H54 (cell line): ENCODE data around the gene CMTM4.

Source experiments
- DNase-seq: peaks from one replicate; pipeline ENCODE4 v3.0.0; 2011; ENCODE audit warnings: low spot score, mixed read lengths; ENCODE audit not compliant: insufficient read length
- FAIRE-seq: peaks from 3 replicates; lab custom pipeline; 2011; peaks lifted over from hg19 to GRCh38; lab: Jason Lieb, UNC
- POLR2A ChIP-seq: IDR thresholded peaks from 2 replicates; pipeline ENCODE4 v1.6.1; 2011; ENCODE audit warnings: low read depth, mild to moderate bottlenecking, low read length

Gene CMTM4

DNA sequence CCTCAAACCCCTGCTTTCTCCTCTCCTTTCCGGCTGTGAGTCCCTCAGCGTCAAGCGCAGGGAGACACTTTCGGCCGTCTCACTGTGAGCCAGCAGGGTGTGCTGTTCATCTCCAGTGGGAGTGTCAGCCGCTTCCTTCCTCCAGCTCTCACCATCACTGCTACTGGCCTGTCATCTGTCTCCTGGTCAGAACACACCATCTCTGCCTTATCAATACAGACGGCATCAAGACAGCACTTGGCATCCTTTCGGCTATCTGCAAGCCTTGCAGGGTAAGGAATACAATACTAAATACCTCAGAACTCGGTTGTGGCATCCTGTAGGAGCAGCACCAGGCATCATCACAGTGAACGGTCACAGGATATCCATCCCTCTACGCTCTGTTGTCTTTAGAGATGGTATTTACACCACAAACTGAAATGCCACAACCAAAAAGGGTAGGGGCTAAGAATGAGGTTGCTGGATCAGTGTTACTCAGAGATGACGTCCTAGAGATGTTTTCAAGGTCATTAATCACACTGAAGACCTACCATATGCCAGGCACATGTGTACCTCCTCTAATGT lies 20.7 kb upstream of the CMTM4 start:
- FAIRE-seq (no peak), DNase-seq (no peak)
- no peak for TF ChIP-seq POLR2A

DNA sequence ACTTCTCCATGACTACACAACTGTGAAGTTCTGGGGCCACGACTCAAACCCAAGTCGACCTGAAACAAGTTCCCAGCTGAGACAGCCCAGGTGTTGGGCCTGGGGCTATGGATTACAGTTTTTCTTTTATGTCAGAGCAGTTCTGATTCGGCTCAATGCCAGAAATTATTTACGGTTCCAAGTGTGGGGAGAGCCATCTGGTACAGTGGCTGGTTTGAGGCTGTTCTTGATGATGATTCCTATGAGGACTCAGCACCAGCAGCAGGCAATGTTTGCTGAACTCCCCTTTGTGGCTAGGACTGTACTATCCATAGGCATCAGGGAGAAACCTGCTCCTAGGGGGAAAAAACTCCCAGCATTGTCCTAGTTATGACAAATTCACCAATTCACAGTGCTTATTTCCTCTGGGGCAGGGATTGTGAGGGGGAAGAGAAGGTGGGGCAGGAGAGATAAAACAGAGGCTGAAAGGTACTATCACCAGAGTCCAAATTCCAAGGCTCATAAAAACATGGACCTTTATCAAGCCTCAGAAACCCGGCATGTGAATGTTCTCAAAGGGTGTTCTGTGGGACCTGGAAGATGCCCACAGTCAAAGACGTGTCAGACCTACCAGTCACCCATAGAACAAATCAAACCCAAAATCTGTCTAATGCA lies 18.2 kb upstream of the CMTM4 start:
- no peak for TF ChIP-seq POLR2A
- FAIRE-seq: no peak
- DNase-seq: no peak

DNA sequence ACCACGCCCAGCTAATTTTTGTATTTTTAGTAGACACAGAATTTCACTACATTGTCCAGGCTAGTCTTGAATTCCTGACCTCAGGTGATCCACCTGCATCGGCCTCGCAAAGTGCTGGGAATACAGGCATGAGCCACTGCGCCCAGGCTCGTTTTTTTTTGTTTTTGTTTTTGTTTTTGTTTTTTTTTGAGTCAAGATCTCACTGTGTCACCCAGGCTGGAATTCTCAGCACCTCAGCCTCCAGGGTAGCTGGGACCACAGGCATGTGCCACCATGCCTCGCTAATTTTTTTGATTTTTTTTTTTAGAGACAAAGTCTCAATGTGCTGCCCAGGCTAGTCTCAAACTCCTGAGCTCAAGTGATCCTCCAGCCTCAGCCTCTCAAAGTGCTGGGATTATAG lies 17.5 kb upstream of the CMTM4 start:
- no peak for TF ChIP-seq POLR2A
- FAIRE-seq (no peak), DNase-seq (no peak)

GRCh38 chr16:66713076-66713475 lies 16.5 kb upstream of the CMTM4 start:
- no peak for DNase-seq
- no peak for TF ChIP-seq POLR2A
- no peak for FAIRE-seq

GRCh38 chr16:66712512-66712911 lies 16.0 kb upstream of the CMTM4 start:
- no peak for FAIRE-seq

GRCh38 chr16:66711581-66711980 lies 15.0 kb upstream of the CMTM4 start:
- no peak for DNase-seq
- TF ChIP-seq POLR2A: no peak
- no peak for FAIRE-seq

More at GRCh38 chr16:66712512-66712911, 16.0 kb upstream of the CMTM4 start:
- no peak for TF ChIP-seq POLR2A
- DNase-seq: no peak

- TF ChIP-seq POLR2A: no peak
- FAIRE-seq: no peak
- no peak for DNase-seq
These were observed 9.9 kb upstream of the CMTM4 start for GRCh38 chr16:66706506-66706880.

DNA sequence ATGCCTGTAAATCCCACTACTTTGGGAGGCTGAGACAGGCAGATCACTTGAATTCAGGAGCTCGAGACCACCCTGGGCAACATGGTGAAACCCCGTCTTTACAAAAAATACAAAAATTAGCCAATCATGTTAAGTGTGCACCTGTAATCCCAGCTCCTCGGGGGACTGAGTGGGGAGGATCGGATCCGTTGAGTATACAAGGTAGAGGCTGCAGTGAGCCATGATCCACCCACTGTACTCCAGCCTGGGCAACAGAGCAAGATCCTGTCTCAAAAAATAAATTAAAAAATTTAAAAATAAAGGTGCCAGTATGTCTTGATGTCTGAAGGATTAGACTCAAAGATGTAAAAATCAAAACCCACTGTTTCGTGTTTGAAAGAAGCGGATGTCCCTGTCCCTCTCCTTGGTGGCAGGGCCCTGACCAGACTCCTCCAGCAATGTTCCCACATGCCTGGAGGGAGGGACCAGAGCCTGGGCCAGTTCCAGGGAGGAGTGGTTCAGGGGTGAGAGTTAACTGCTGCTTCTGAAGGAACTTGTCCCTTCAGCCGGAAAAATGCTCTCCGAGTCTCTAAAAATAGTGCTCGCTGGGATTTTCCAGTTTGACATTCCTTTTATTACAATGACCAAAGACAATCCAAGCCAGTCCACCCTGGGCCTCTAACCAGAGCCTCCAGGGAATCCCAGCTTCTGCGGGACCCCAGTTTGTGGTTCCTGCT lies 9.4 kb upstream of the CMTM4 start:
- DNase-seq (no peak), FAIRE-seq (no peak)
- no peak for TF ChIP-seq POLR2A

GRCh38 chr16:66703406-66704215 lies 7.1 kb upstream of the CMTM4 start:
- no peak for TF ChIP-seq POLR2A
- DNase-seq (no peak), FAIRE-seq (no peak)

- no peak for DNase-seq
- TF ChIP-seq POLR2A: no peak
- no peak for FAIRE-seq
These were observed 5.0 kb upstream of the CMTM4 start for GRCh38 chr16:66701516-66701915.

DNA sequence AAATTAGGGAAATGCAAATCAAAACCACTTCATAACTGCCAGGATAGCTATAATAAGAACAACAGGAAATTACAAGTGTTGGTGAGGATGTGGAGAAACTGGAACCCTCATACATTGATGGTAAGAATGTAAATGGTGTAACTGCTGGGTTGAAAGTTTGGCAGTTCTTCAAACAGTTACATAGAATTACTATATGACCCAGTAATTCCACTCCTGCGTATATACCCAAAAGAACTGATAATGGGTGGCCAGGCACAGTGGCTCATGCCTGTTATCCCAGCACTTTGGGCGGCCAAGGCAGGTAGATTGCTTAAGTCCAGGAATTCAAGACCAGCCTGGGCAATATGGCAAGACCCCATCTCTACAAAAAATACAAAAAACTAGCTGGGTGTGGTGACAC lies 4.5 kb upstream of the CMTM4 start:
- TF ChIP-seq POLR2A: no peak
- FAIRE-seq (no peak), DNase-seq (no peak)

GRCh38 chr16:66699898-66700297 lies 3.4 kb upstream of the CMTM4 start:
- DNase-seq (no peak), FAIRE-seq (no peak)
- TF ChIP-seq POLR2A: no peak

- DNase-seq (no peak), FAIRE-seq (no peak)
- TF ChIP-seq POLR2A: no peak
These were observed 1.5 kb upstream of the CMTM4 start for GRCh38 chr16:66698046-66698445.
